Subcutaneous adipose tissue (tissue), 4 donors: ENCODE measurements around the gene VRTN. TPM values are rescaled to one million over a fixed set of nuclear protein-coding genes. Genes with fewer than 3 reads are reported as not detected.

Source experiments
- total RNA-seq, 4 donors: library from RNA; depleted of rRNA; stranded (reverse); fragments of >200 nt; gene quantifications; one replicate each; pipeline ENCODE4 v1.1.0, GENCODE V29; 2016
- TF ChIP-seq, protein P1 (sequence below): fragments of 450-650 bp; IDR thresholded peaks from one replicate; pipeline ENCODE4 v1.5.1; 2016; ENCODE audit warnings: low read depth, mild to moderate bottlenecking, control low read depth, antibody characterized with exemption, moderate library complexity

The VRTN gene
- total RNA-seq, 4 donors from 2014 or later = not detected

DNA sequence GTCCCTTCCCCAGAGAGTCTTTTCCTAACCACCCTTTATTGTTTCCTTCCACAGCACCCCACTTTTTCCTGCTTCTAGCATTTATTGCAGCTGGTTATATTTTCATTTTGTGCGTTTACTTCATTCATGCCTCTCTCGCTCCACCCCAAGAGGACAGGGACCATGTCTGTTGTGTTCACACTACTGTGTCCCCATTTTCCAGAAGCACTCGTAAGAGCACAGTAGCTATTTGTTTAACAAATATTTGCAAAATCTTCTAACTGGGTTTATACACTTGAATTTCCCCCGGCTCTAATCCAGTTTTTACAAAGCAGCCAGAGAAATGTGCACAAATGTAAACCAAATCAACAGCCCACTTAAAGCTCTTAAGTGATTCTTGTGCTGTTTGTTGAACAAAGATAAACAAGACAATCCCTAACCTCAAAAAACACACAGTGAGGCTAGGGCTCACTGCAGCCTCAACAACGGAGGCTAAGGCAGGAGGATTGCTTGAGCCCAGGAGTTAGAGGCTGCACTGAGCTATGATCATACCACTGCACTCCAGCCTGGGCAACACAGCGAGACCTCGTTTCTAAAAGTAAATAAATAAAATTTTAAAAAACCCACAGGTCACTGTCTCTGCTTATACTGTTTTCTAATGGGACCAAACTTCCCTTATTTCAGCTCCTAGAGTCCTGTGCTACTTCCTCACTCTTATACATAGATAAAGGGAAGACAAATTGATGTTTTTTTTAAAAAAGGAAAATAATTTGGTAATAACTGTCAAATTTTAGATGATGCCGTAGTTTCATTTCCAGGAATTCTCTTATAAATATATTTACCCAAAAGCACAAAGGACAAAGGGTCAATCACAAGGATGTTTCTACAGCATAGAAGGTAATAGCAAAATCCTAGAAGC lies 38.9 kb upstream of the VRTN start:
- TF ChIP-seq, protein P1, sequence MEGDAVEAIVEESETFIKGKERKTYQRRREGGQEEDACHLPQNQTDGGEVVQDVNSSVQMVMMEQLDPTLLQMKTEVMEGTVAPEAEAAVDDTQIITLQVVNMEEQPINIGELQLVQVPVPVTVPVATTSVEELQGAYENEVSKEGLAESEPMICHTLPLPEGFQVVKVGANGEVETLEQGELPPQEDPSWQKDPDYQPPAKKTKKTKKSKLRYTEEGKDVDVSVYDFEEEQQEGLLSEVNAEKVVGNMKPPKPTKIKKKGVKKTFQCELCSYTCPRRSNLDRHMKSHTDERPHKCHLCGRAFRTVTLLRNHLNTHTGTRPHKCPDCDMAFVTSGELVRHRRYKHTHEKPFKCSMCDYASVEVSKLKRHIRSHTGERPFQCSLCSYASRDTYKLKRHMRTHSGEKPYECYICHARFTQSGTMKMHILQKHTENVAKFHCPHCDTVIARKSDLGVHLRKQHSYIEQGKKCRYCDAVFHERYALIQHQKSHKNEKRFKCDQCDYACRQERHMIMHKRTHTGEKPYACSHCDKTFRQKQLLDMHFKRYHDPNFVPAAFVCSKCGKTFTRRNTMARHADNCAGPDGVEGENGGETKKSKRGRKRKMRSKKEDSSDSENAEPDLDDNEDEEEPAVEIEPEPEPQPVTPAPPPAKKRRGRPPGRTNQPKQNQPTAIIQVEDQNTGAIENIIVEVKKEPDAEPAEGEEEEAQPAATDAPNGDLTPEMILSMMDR = no peak

DNA sequence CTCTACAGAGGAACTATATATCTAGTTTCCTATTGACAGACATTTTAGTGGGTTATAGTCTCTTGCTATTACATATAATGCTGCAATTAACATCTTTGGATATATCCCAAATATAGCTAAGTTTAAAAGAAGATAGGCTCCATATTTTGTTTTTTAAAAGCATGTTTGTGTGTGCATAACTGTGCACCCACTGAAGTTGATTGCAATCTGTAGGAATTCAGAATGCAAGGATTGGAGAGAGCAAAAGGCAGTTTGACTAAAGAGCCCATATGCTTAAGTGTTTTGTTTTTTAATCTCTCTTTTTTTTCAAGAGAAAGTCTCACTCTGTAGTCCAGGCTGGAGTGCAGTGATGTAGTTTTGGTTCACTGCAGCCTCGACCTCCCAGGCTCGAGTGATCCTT lies 36.1 kb upstream of the VRTN start:
- TF ChIP-seq, protein P1 = no peak

DNA sequence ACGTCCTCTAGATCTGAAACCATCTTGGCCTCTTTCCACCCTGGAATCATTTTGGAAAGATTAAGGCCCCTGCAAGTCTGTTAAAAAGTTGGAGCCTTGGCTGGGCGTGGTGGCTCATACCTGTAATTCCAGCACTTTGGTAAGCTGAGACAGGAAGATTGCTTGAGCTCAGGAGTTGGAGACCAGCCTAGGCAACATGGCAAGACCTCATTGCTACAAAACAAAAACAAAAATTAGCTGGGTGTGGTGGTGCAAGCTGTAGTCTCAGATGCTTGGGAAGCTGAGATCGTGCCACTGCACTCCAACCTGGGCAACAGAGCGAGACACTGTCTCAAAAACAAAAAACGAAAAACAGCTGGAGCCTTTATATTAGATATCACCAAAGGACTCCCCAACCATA lies 34.7 kb upstream of the VRTN start:
- TF ChIP-seq, protein P1 = no peak

DNA sequence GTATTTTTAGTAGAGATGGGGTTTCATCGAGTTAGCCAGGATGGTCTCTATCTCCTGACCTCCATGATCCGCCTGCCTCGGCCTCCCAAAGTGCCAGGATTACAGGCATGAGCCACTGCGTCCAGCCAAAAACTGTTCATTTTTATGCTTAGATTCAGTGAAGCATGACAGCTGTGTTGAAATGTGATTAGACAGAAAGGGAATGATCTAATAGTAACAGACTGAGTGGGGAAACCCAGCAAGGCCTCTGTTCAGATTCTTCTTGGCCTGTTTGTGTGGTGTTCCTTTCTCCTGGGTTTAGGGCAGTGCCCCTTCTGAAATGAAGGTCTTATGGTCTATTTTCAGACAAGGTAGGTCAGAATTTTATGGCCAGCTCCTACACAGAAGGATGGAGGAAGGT lies 33.7 kb upstream of the VRTN start:
- TF ChIP-seq, protein P1 = no peak

DNA sequence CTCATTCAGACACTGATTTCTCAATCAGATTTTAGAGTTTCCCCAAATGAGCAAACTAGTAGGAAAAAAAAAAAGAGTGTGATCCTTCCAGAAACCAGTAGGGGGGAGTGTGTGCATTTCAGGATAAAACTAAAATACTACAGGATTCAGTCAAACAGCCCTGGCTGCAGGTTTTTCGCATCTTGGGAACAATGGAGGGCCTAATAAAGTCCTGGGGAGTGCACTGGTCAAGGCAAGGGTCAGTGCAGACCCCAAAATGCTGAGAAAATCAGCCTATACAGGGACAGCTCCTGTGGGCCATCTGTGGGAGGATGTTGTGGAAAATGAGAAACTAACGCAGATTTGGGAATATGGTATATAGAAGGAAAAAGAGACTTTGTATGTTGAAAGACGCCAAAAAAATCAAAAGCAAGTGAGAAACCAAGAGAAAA lies 23.3 kb upstream of the VRTN start:
- TF ChIP-seq, protein P1 = no peak

DNA sequence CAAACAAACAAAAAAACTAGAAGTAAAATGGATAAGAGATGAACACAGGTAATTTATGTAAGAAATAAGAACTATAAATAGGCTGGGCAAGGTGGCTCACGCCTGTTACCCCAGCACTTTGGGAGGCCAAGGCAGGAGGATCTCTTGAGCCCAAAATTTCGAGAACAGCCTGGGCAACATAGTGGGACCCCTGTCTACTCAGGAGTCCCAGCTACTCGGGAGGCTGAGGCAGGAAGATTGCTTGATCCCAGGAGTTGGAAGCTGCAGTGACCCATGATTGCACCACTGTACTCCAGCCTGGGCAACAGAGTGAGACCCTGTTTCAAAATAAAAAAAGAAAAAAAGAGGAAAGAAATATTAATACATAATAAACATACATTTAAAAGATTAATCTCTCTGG lies 22.8 kb upstream of the VRTN start:
- TF ChIP-seq, protein P1 = no peak

DNA sequence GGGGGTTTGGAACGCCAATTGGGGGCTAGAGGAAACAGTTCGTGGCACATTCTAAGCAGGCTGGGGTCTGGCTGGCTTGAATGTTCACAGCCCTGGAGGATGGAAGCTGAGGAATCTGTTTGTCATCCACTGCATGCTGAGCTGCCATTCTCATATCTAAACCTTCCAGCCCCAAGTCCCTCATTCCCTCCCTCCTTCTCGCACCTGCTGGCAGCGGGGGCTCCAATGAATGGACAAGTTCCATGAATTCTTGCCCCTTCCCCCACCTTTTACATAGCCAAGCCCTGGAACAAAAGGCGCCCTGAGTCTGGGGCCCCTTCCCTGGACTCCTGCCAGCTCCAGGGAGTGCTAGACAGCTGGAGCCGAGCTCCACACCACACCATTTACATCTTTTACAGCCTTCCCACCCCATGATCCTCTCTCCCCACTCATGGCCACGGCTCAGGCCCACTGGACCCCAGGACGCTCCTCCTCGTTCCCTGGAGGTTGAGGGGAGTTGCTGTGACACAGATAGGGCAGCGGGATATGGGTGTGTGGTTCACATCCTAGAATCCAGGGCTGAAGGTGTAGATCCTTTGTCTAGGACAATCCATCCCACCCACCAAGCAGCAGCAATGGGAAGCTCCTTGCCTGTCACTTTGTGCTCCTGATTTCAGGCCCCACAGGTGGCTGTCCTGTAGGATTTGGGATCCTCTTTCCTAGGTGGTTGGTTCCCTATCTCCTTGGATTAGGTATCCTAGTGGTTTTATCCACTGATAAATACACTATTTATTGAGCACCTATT lies 21.7 kb upstream of the VRTN start:
- TF ChIP-seq, protein P1 = no peak
